Upper lobe of right lung (tissue), 1 donor: ENCODE data around the gene APCDD1. TPM values are rescaled to one million over a fixed set of nuclear protein-coding genes. Genes with fewer than 3 reads are reported as not detected.
A peak's percentile ranks its signal among the peaks of the same experiment; 100 is the strongest.

Experiments used
- ATAC-seq: fragments of 200-7000 bp; cut with Tn5 transposase; one replicate; pipeline ENCODE4 v1.9.1; 2020; ENCODE audit warnings: mild to moderate bottlenecking, moderate library complexity
- DNase-seq: peaks from one replicate; pipeline ENCODE4 v3.0.0-alpha.2; 2020
- H3K27ac ChIP-seq: fragments of 200-600 bp; one replicate; pipeline ENCODE4 v1.8.0; 2022
- H3K27me3 ChIP-seq: fragments of 200-600 bp; one replicate; pipeline ENCODE4 v1.8.0; 2022; ENCODE audit warnings: mild to moderate bottlenecking
- H3K36me3 ChIP-seq: fragments of 200-600 bp; one replicate; pipeline ENCODE4 v1.8.0; 2022
- H3K4me1 ChIP-seq: fragments of 200-600 bp; one replicate; pipeline ENCODE4 v1.8.0; 2022
- H3K4me3 ChIP-seq: fragments of 200-600 bp; one replicate; pipeline ENCODE4 v1.8.0; 2022; ENCODE audit warnings: mild to moderate bottlenecking
- H3K9me3 ChIP-seq: fragments of 200-600 bp; one replicate; pipeline ENCODE4 v1.8.0; 2022
- CTCF ChIP-seq: fragments of 200-600 bp; IDR thresholded peaks from one replicate; pipeline ENCODE4 v1.8.0; 2022; ENCODE audit warnings: antibody characterized with exemption
- intact Hi-C: fragments of 100-400 bp; cut with DNase I; formaldehyde crosslinking; loops from one replicate; pipeline ENCODE4 v1.11.0; 2022
- total RNA-seq: library from RNA; stranded (reverse); fragmentation: NEBNext Ultra II Directional; extraction: Animal tissue kit (Norgen Biotek cat#: 25700); gene quantifications from one replicate; pipeline ENCODE4 v1.2.1, GENCODE V29; 2021
- donor health status: DM: no; HTN: yes; CAD: no; lungs with severe emphysema.

Gene APCDD1
- total RNA-seq, 1 donor from 2014 or later, result 27.6 TPM

- no peaks in the 10 kb centered on the region for H3K27me3 ChIP-seq
- intact Hi-C loops, result no loop called here
- no peaks in the 10 kb centered on the region for H3K36me3 ChIP-seq
- DNase-seq, result no peak
- H3K4me1 ChIP-seq, result no peaks in the 10 kb centered on the region
- peaks cover 7% of the 10 kb centered on the region for H3K9me3 ChIP-seq
- no peak for ATAC-seq
- H3K27ac ChIP-seq, result no peak overlapping the region
- no peak for TF ChIP-seq CTCF
- no peak overlapping the region for H3K4me3 ChIP-seq
These were observed 56.8 kb downstream of the APCDD1 start for GRCh38 chr18:10511236-10511635.

GRCh38 chr18:10514082-10514481 lies 59.6 kb downstream of the APCDD1 start:
- Histone ChIP-seq H3K4me1 (peaks cover 7% of the 10 kb centered on the region), H3K27me3 (no peaks in the 10 kb centered on the region), H3K4me3 (no peak overlapping the region), H3K36me3 (no peaks in the 10 kb centered on the region), H3K27ac (peak overlapping the region; percentile 42), H3K9me3 (no peaks in the 10 kb centered on the region)
- intact Hi-C loops, result no loop called here
- DNase-seq (no peak), ATAC-seq (no peak)
- no peak for TF ChIP-seq CTCF

GRCh38 chr18:10514601-10515000 lies 60.2 kb downstream of the APCDD1 start:
- no peak for DNase-seq
- peak overlapping the region; percentile 42 for H3K27ac ChIP-seq
- TF ChIP-seq CTCF, result no peak
- H3K36me3 ChIP-seq, result no peaks in the 10 kb centered on the region
- H3K4me3 ChIP-seq, result no peak overlapping the region
- H3K9me3 ChIP-seq, result no peaks in the 10 kb centered on the region
- no peaks in the 10 kb centered on the region for H3K27me3 ChIP-seq
- ATAC-seq, result no peak
- peaks cover 13% of the 10 kb centered on the region for H3K4me1 ChIP-seq
- intact Hi-C loops, result no loop called here

- H3K27me3 ChIP-seq, result no peaks in the 10 kb centered on the region
- no peak overlapping the region for H3K27ac ChIP-seq
- H3K36me3 ChIP-seq, result no peaks in the 10 kb centered on the region
- ATAC-seq (no peak), DNase-seq (no peak)
- H3K9me3 ChIP-seq, result no peaks in the 10 kb centered on the region
- H3K4me1 ChIP-seq, result peaks cover 20% of the 10 kb centered on the region
- TF ChIP-seq CTCF, result no peak
- H3K4me3 ChIP-seq, result no peak overlapping the region
- intact Hi-C loops, result no loop called here
These were observed 61.0 kb downstream of the APCDD1 start for GRCh38 chr18:10515456-10515855.

- Histone ChIP-seq H3K27me3 (no peaks in the 10 kb centered on the region), H3K4me1 (peaks cover 20% of the 10 kb centered on the region), H3K27ac (no peak overlapping the region), H3K36me3 (no peaks in the 10 kb centered on the region), H3K9me3 (no peaks in the 10 kb centered on the region), H3K4me3 (no peak overlapping the region)
- TF ChIP-seq CTCF, result no peak
- DNase-seq, result no peak
- no peak for ATAC-seq
- intact Hi-C loops, result no loop called here
These were observed 61.6 kb downstream of the APCDD1 start for GRCh38 chr18:10516078-10516477.

- Histone ChIP-seq H3K9me3 (no peaks in the 10 kb centered on the region), H3K4me1 (peaks cover 20% of the 10 kb centered on the region), H3K27me3 (no peaks in the 10 kb centered on the region), H3K27ac (peak overlapping the region; percentile 56), H3K4me3 (no peak overlapping the region), H3K36me3 (no peaks in the 10 kb centered on the region)
- intact Hi-C loops, result no loop called here
- DNase-seq (peak; percentile 70), ATAC-seq (peak; percentile 74)
- peak; percentile 42 for TF ChIP-seq CTCF
These were observed 64.3 kb downstream of the APCDD1 start for GRCh38 chr18:10518595-10519255.
